RWPE2 (cell line): Measurements from ENCODE around the gene FERD3L.
A peak's percentile ranks its signal among the peaks of the same experiment; 100 is the strongest.

Source experiments
- ATAC-seq: fragments of 200-7000 bp; cut with Tn5 transposase; 3 replicates; pipeline ENCODE4 v1.9.1; 2021; ENCODE audit warnings: low read depth
- DNase-seq: peaks from one replicate; pipeline ENCODE4 v3.0.0-alpha.2; 2020; ENCODE audit warnings: low spot score
- H3K27ac ChIP-seq: fragments of 450-650 bp; 2 replicates; pipeline ENCODE4 v1.5.1; 2017; ENCODE audit warnings: mild to moderate bottlenecking; ENCODE audit not compliant: poor library complexity, severe bottlenecking
- H3K27me3 ChIP-seq: fragments of 250-450 bp; sonication (Bioruptor Pico); 2 replicates; pipeline ENCODE4 v1.5.1; 2021; ENCODE audit warnings: mild to moderate bottlenecking, moderate library complexity; ENCODE audit not compliant: insufficient read depth, poor library complexity, severe bottlenecking
- H3K36me3 ChIP-seq: fragments of 250-450 bp; sonication (Bioruptor Pico); 2 replicates; pipeline ENCODE4 v1.5.1; 2020; ENCODE audit warnings: low read depth, mild to moderate bottlenecking, moderate library complexity
- H3K4me1 ChIP-seq: fragments of 250-450 bp; sonication (Bioruptor Pico); 2 replicates; pipeline ENCODE4 v1.5.1; 2021; ENCODE audit warnings: mild to moderate bottlenecking, moderate library complexity; ENCODE audit not compliant: insufficient read depth, poor library complexity, severe bottlenecking
- H3K4me3 ChIP-seq: fragments of 250-450 bp; sonication (Bioruptor Pico); 2 replicates; pipeline ENCODE4 v1.5.1; 2021; ENCODE audit warnings: mild to moderate bottlenecking, moderate library complexity; ENCODE audit not compliant: severe bottlenecking
- H3K9me3 ChIP-seq: fragments of 250-450 bp; sonication (Bioruptor Pico); 2 replicates; pipeline ENCODE4 v1.5.1; 2021; ENCODE audit warnings: mild to moderate bottlenecking, moderate library complexity; ENCODE audit not compliant: severe bottlenecking
- TF ChIP-seq, protein P1 (sequence below): fragments of 450-650 bp; IDR thresholded peaks from one replicate; pipeline ENCODE4 v1.5.1; 2017; ENCODE audit warnings: mild to moderate bottlenecking, moderate library complexity; ENCODE audit not compliant: poor library complexity, severe bottlenecking

FERD3L gene

DNA sequence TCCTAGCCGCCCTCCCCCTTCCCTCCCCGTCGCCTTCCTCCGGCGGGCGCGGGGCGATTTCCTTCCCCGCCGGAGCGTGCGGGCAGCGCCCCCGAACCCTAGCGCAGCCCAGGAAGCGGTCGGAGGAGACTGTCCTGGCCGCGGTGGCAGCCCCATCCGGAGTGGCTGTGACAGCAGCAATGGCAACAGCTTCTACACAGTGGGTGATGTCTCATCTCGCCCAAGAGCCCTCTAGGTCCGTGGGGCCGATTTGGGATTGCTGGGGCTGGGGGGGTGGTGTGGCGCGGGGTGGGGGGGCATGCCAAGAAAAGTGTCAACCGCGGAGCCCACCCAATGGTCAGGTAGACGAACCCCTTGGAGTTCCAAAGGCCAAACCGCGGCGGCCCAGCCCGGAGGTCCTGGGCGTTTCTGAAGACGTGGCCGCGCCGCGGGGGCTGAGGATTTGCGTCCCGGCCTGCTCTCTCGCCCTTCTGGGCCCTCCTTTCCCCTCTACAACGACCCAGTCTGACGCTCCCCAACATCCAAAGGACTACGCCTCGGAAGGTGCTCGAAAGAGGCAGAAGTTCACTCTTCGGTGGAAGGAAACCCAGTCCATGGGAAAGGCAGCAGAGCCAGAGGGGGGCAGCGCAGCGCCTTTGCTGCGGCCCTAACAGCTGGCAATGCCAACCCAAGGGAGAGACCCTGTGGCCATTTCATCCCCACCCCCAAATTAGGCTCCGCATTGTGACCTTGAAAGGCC lies 27.2 kb downstream of the FERD3L start:
- H3K9me3 ChIP-seq = no peaks in the 10 kb centered on the region
- ATAC-seq = no peak; the same call in 2 of the 3 replicates
- TF ChIP-seq, protein P1, sequence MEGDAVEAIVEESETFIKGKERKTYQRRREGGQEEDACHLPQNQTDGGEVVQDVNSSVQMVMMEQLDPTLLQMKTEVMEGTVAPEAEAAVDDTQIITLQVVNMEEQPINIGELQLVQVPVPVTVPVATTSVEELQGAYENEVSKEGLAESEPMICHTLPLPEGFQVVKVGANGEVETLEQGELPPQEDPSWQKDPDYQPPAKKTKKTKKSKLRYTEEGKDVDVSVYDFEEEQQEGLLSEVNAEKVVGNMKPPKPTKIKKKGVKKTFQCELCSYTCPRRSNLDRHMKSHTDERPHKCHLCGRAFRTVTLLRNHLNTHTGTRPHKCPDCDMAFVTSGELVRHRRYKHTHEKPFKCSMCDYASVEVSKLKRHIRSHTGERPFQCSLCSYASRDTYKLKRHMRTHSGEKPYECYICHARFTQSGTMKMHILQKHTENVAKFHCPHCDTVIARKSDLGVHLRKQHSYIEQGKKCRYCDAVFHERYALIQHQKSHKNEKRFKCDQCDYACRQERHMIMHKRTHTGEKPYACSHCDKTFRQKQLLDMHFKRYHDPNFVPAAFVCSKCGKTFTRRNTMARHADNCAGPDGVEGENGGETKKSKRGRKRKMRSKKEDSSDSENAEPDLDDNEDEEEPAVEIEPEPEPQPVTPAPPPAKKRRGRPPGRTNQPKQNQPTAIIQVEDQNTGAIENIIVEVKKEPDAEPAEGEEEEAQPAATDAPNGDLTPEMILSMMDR = no peak
- H3K4me1 ChIP-seq = peaks cover 14% of the 10 kb centered on the region
- peaks cover 73% of the 10 kb centered on the region for H3K27me3 ChIP-seq
- no peak overlapping the region for H3K27ac ChIP-seq
- peak overlapping the region; percentile 56 for H3K4me3 ChIP-seq
- H3K36me3 ChIP-seq = 0 out of 2 replicates have a peak, but pooled peaks cover 4% of the 10 kb centered on the region
- no peak for DNase-seq

DNA sequence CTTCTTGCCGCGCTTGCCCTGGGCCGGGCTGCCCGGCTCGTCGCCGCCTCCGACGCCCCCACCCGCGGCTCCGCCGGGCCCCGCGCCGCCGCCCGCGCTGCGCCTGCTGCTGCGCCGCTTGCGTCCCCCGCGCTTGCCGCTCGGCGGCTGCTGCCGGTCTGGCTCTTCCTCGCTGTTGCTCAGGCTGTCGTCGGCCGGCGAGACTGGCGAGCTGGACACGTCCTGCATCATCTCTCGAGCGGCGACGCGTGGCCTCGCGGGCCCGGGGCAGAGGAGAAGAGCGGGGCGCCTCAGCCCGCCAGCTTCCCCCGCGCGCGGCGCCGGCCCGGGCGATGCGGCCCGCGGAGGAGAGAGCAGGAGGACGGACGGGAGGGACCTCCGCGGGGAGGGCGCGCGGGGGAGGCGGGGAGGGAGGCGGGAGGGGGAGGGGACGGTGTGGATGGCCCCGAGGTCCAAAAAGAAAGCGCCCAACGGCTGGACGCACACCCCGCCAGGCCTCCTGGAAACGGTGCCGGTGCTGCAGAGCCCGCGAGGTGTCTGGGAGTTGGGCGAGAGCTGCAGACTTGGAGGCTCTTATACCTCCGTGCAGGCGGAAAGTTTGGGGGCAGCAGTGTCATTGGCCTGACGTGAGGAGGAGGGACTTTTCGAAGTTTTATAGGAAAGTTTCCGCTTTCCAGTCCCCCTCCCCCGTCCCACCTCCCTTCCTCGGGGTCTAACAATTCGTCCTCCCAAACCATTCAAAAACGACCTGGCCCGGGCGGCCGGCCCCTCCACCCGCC lies 27.9 kb downstream of the FERD3L start, which contains the start of gene TWIST1:
TWIST1 (minus strand) TSS at position 546 of the 779 bp plus-strand sequence; CDS start at position 231, 315 bp downstream.
- no peaks in the 10 kb centered on the region for H3K9me3 ChIP-seq
- DNase-seq (no peak), ATAC-seq (peak; percentile 67)
- H3K27me3 ChIP-seq = peaks cover 80% of the 10 kb centered on the region
- H3K4me1 ChIP-seq = peaks cover 14% of the 10 kb centered on the region
- 0 out of 2 replicates have a peak, but pooled peaks cover 4% of the 10 kb centered on the region for H3K36me3 ChIP-seq
- TF ChIP-seq, protein P1 = no peak
- peak within 1 kb of the TSS; percentile 11 for H3K27ac ChIP-seq
- H3K4me3 ChIP-seq = peak within 1 kb of the TSS; percentile 56

DNA sequence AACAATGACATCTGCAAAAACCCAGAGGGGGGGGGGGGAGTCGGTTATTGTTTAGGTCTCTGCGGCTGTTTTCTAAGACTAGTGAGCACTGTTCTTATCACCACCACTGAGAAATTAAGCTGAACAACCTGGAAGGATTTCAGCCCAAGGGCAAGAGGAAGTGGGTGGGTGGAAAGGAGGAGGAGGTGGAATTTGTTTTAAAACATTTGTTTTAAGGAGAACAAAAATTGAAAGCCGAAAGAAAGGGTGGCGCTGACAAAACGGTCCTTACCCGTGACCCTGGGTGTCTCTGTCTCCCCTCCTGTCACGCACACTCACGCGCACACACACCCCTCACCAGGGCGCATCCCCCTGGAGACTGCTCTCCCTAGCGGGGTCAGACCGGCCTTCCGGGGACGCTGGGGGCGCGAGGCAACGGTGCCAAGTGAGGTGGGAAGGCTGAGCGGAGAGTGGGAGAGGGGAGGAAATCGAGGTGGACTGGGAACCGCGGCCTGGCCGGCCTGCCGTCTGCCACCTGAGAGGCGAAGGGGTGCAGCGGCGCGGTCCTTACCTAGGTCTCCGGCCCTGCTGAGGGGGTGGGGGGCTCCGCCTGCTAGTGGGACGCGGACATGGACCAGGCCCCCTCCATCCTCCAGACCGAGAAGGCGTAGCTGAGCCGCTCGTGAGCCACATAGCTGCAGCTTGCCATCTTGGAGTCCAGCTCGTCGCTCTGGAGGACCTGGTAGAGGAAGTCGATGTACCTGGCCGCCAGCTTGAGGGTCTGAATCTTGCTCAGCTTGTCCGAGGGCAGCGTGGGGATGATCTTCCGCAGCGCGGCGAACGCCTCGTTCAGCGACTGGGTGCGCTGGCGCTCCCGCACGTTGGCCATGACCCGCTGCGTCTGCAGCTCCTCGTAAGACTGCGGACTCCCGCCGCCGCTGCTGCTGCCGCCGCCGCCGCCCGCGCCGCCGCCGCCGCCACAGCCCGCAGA lies 28.8 kb downstream of the FERD3L start:
- Histone ChIP-seq H3K36me3 (0 out of 2 replicates have a peak, but pooled peaks cover 4% of the 10 kb centered on the region), H3K27me3 (peaks cover 85% of the 10 kb centered on the region), H3K4me1 (peaks cover 14% of the 10 kb centered on the region), H3K4me3 (peak overlapping the region; percentile 56), H3K9me3 (no peaks in the 10 kb centered on the region), H3K27ac (peak overlapping the region; percentile 11)
- TF ChIP-seq, protein P1 = no peak
- peak; percentile 30 for ATAC-seq
- DNase-seq = no peak

DNA sequence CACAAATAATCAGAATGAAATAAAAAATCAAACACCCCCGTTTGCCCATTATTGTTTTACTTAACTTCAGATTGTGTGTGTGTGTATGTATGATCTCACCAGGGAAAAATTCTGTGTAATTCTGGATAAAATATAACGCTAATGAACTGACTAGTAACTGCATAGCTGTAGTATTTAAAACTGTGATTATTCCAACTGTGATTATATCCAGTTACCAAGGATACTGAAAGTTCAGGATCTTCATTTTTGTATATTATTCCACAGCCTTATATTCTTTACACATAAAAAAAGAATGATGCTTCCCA lies 30.7 kb downstream of the FERD3L start:
- TF ChIP-seq, protein P1 = no peak
- H3K9me3 ChIP-seq = no peaks in the 10 kb centered on the region
- peaks cover 14% of the 10 kb centered on the region for H3K4me1 ChIP-seq
- DNase-seq (no peak), ATAC-seq (no peak)
- 0 out of 2 replicates have a peak, but pooled peaks cover 4% of the 10 kb centered on the region for H3K36me3 ChIP-seq
- no peak overlapping the region for H3K27ac ChIP-seq
- peaks cover 86% of the 10 kb centered on the region for H3K27me3 ChIP-seq
- H3K4me3 ChIP-seq = peak overlapping the region; percentile 4
